ENCODE data around the gene MYL5. TPM values are rescaled to one million over a fixed set of nuclear protein-coding genes. Genes with fewer than 3 reads are reported as not detected.

MYL5 gene
- 9.9 and 15.5 TPM in 2 replicates for total RNA-seq (2012; rRNA removed)

- peak within 1 kb of the TSS; percentile 96 for H3K4me3 ChIP-seq (ENCODE audit: low read length)
- H3K9me3 ChIP-seq (replicated peaks; ENCODE audit: low read length), result no peaks in the 10 kb centered on the region
- peak within 1 kb of the TSS; percentile 100 for H3K4me2 ChIP-seq (ENCODE audit: low read length)
- H3K27me3 ChIP-seq (ENCODE audit: control insufficient read depth, insufficient read depth, low read length), result no peaks in the 10 kb centered on the region
- peak within 1 kb of the TSS; percentile 98 for H3K9ac ChIP-seq (ENCODE audit: low read depth, low read length)
- peaks cover 14% of the 10 kb centered on the region for H3K36me3 ChIP-seq (ENCODE audit: insufficient read depth, low read length)
- H3K4me1 ChIP-seq (ENCODE audit: control insufficient read depth, insufficient read depth, low read length), result peaks cover 36% of the 10 kb centered on the region
Measured at GRCh38 chr4:674172-675035, at the start of gene MYL5, which contains the start of gene ATP5ME. Gene MYL5 (plus strand): TSS chr4:674542. CDS start chr4:678027, 3,485 bp downstream. Gene ATP5ME (minus strand): TSS chr4:674276. CDS start chr4:674247, 29 bp downstream.

GRCh38 chr4:624705-625590 is 49.4 kb upstream of the MYL5 start, which contains the start of gene PDE6B:
Gene PDE6B (plus strand): TSS chr4:625573. CDS start chr4:625627, 54 bp downstream.
- Histone ChIP-seq H3K9me3 (replicated peaks; ENCODE audit: low read length) (no peaks in the 10 kb centered on the region), H3K4me3 (ENCODE audit: low read length) (no peak within 1 kb of the TSS), H3K27me3 (ENCODE audit: control insufficient read depth, insufficient read depth, low read length) (peaks cover 4% of the 10 kb centered on the region), H3K4me1 (ENCODE audit: control insufficient read depth, insufficient read depth, low read length) (no peaks in the 10 kb centered on the region), H3K4me2 (ENCODE audit: low read length) (no peak within 1 kb of the TSS), H3K9ac (ENCODE audit: low read depth, low read length) (no peak within 1 kb of the TSS), H3K36me3 (ENCODE audit: insufficient read depth, low read length) (no peaks in the 10 kb centered on the region)

- H3K36me3 ChIP-seq (ENCODE audit: insufficient read depth, low read length), result no peaks in the 10 kb centered on the region
- H3K27me3 ChIP-seq (ENCODE audit: control insufficient read depth, insufficient read depth, low read length), result peaks cover 12% of the 10 kb centered on the region
- H3K9ac ChIP-seq (ENCODE audit: low read depth, low read length), result no peak overlapping the region
- H3K4me3 ChIP-seq (ENCODE audit: low read length), result no peak overlapping the region
- no peaks in the 10 kb centered on the region for H3K9me3 ChIP-seq (replicated peaks; ENCODE audit: low read length)
- no peak overlapping the region for H3K4me2 ChIP-seq (ENCODE audit: low read length)
- no peaks in the 10 kb centered on the region for H3K4me1 ChIP-seq (ENCODE audit: control insufficient read depth, insufficient read depth, low read length)
Measured at GRCh38 chr4:625631-626161, 48.6 kb upstream of the MYL5 start.

GRCh38 chr4:626201-627091 is 47.9 kb upstream of the MYL5 start:
- Histone ChIP-seq H3K27me3 (ENCODE audit: control insufficient read depth, insufficient read depth, low read length) (peaks cover 12% of the 10 kb centered on the region), H3K9me3 (replicated peaks; ENCODE audit: low read length) (no peaks in the 10 kb centered on the region), H3K4me2 (ENCODE audit: low read length) (no peak overlapping the region), H3K9ac (ENCODE audit: low read depth, low read length) (no peak overlapping the region), H3K36me3 (ENCODE audit: insufficient read depth, low read length) (no peaks in the 10 kb centered on the region), H3K4me1 (ENCODE audit: control insufficient read depth, insufficient read depth, low read length) (no peaks in the 10 kb centered on the region), H3K4me3 (ENCODE audit: low read length) (no peak overlapping the region)

- H3K4me2 ChIP-seq (ENCODE audit: low read length), result no peak overlapping the region
- no peak overlapping the region for H3K4me3 ChIP-seq (ENCODE audit: low read length)
- H3K9ac ChIP-seq (ENCODE audit: low read depth, low read length), result no peak overlapping the region
- no peaks in the 10 kb centered on the region for H3K9me3 ChIP-seq (replicated peaks; ENCODE audit: low read length)
- peaks cover 12% of the 10 kb centered on the region for H3K27me3 ChIP-seq (ENCODE audit: control insufficient read depth, insufficient read depth, low read length)
- H3K4me1 ChIP-seq (ENCODE audit: control insufficient read depth, insufficient read depth, low read length), result no peaks in the 10 kb centered on the region
- no peaks in the 10 kb centered on the region for H3K36me3 ChIP-seq (ENCODE audit: insufficient read depth, low read length)
Measured at GRCh38 chr4:627347-628125, 46.8 kb upstream of the MYL5 start.

- H3K27me3 ChIP-seq (ENCODE audit: control insufficient read depth, insufficient read depth, low read length), result peaks cover 12% of the 10 kb centered on the region
- H3K9ac ChIP-seq (ENCODE audit: low read depth, low read length), result no peak overlapping the region
- no peak overlapping the region for H3K4me2 ChIP-seq (ENCODE audit: low read length)
- H3K36me3 ChIP-seq (ENCODE audit: insufficient read depth, low read length), result no peaks in the 10 kb centered on the region
- no peaks in the 10 kb centered on the region for H3K4me1 ChIP-seq (ENCODE audit: control insufficient read depth, insufficient read depth, low read length)
- H3K9me3 ChIP-seq (replicated peaks; ENCODE audit: low read length), result no peaks in the 10 kb centered on the region
- no peak overlapping the region for H3K4me3 ChIP-seq (ENCODE audit: low read length)
Measured at GRCh38 chr4:628311-628741, 46.0 kb upstream of the MYL5 start.

- H3K4me2 ChIP-seq (ENCODE audit: low read length), result no peak overlapping the region
- H3K36me3 ChIP-seq (ENCODE audit: insufficient read depth, low read length), result no peaks in the 10 kb centered on the region
- no peaks in the 10 kb centered on the region for H3K4me1 ChIP-seq (ENCODE audit: control insufficient read depth, insufficient read depth, low read length)
- H3K4me3 ChIP-seq (ENCODE audit: low read length), result no peak overlapping the region
- peaks cover 12% of the 10 kb centered on the region for H3K27me3 ChIP-seq (ENCODE audit: control insufficient read depth, insufficient read depth, low read length)
- no peak overlapping the region for H3K9ac ChIP-seq (ENCODE audit: low read depth, low read length)
- no peaks in the 10 kb centered on the region for H3K9me3 ChIP-seq (replicated peaks; ENCODE audit: low read length)
Measured at GRCh38 chr4:628821-629635, 45.3 kb upstream of the MYL5 start.

- no peak overlapping the region for H3K4me3 ChIP-seq (ENCODE audit: low read length)
- H3K27me3 ChIP-seq (ENCODE audit: control insufficient read depth, insufficient read depth, low read length), result peaks cover 12% of the 10 kb centered on the region
- no peaks in the 10 kb centered on the region for H3K36me3 ChIP-seq (ENCODE audit: insufficient read depth, low read length)
- no peaks in the 10 kb centered on the region for H3K4me1 ChIP-seq (ENCODE audit: control insufficient read depth, insufficient read depth, low read length)
- H3K4me2 ChIP-seq (ENCODE audit: low read length), result no peak overlapping the region
- no peaks in the 10 kb centered on the region for H3K9me3 ChIP-seq (replicated peaks; ENCODE audit: low read length)
- H3K9ac ChIP-seq (ENCODE audit: low read depth, low read length), result no peak overlapping the region
Measured at GRCh38 chr4:629636-629914, 44.8 kb upstream of the MYL5 start.

- Histone ChIP-seq H3K9me3 (replicated peaks; ENCODE audit: low read length) (no peaks in the 10 kb centered on the region), H3K4me1 (ENCODE audit: control insufficient read depth, insufficient read depth, low read length) (no peaks in the 10 kb centered on the region), H3K4me2 (ENCODE audit: low read length) (no peak overlapping the region), H3K9ac (ENCODE audit: low read depth, low read length) (no peak overlapping the region), H3K36me3 (ENCODE audit: insufficient read depth, low read length) (no peaks in the 10 kb centered on the region), H3K27me3 (ENCODE audit: control insufficient read depth, insufficient read depth, low read length) (peaks cover 12% of the 10 kb centered on the region), H3K4me3 (ENCODE audit: low read length) (no peak overlapping the region)
Measured at GRCh38 chr4:629915-630641, 44.3 kb upstream of the MYL5 start.
